Regular cardiac myocyte (primary cell): Measurements from ENCODE around the gene PCSK6. TPM values are rescaled to one million over a fixed set of nuclear protein-coding genes. Genes with fewer than 3 reads are reported as not detected.

ENCODE experiments used
- total RNA-seq: library from RNA; depleted of rRNA; stranded (reverse); fragments of >200 nt; gene quantifications from 2 replicates; pipeline ENCODE4 v1.2.3, GENCODE V29; 2014

PCSK6 gene
- 4.2 and 9.9 TPM in 2 replicates for total RNA-seq

GRCh38 chr15:101489599-101490407 is at the start of gene PCSK6:
Gene PCSK6, minus strand, starts transcription at chr15:101489707. Its CDS starts 37 bp downstream, at chr15:101489670.

GRCh38 chr15:101294731-101295606 is 194.5 kb downstream of the PCSK6 start, which contains the start of gene SNRPA1:
Gene SNRPA1, minus strand, starts transcription at chr15:101295248. Its CDS starts 70 bp downstream, at chr15:101295178.

GRCh38 chr15:101277038-101277822 is 212.3 kb downstream of the PCSK6 start, which contains the start of gene SELENOS:
Gene SELENOS, minus strand, starts transcription at chr15:101277485. Its CDS starts 68 bp downstream, at chr15:101277417.

Other genes starting within 250 kb of the PCSK6 start
- gene CHSY1, start 237.7 kb downstream of the PCSK6 start, total RNA-seq, result 72.2 and 84.7 TPM in 2 replicates
- gene SELENOS, start 212.2 kb downstream of the PCSK6 start, total RNA-seq, result 72.2 and 108 TPM in 2 replicates
- 10.1 and 76.9 TPM in 2 replicates for gene SNRPA1, start 194.5 kb downstream of the PCSK6 start, total RNA-seq
- gene TM2D3, start 162.7 kb upstream of the PCSK6 start, total RNA-seq, result 33.7 and 37.2 TPM in 2 replicates
- 11.1 and 19.2 TPM in 2 replicates for gene TARS3, start 234.8 kb upstream of the PCSK6 start, total RNA-seq